Measurements from ENCODE around the gene RABEP1.
"Not testable (repeated sequence)": the region's sequence is repeated elsewhere in the genome, so short reads cannot be mapped to it uniquely, and the experiment has no call there.

The RABEP1 gene

DNA sequence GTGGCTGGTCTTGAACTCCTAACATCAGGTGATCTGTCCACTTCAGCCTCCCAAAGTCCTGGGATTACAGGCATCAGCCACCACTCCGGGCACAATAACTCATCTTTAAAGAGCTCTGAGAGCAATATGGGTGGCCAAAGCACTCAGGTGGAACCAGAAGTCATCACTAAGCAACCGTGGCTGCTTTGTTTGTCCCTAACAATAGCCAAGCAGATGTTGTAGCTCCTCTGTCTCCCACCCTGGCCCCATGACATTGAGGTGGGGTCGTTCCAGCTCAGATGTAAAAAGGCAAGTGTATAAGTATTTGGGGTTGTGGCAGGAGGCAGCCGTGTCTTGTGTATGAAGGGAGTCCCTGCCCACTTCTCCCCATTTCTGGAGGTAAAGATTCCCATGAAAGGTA, 43.8 kb upstream of the RABEP1 start:
- H3K36me3 ChIP-seq (replicated peaks), result no peaks in the 10 kb centered on the region
- no peaks in the 10 kb centered on the region for H3K27me3 ChIP-seq (replicated peaks)
- in situ Hi-C loops (cut with HindIII; ENCODE audit: low pct_ligation_motif_present, low sequenced_read_pairs), result no loop called here
- TF ChIP-seq, protein P1, sequence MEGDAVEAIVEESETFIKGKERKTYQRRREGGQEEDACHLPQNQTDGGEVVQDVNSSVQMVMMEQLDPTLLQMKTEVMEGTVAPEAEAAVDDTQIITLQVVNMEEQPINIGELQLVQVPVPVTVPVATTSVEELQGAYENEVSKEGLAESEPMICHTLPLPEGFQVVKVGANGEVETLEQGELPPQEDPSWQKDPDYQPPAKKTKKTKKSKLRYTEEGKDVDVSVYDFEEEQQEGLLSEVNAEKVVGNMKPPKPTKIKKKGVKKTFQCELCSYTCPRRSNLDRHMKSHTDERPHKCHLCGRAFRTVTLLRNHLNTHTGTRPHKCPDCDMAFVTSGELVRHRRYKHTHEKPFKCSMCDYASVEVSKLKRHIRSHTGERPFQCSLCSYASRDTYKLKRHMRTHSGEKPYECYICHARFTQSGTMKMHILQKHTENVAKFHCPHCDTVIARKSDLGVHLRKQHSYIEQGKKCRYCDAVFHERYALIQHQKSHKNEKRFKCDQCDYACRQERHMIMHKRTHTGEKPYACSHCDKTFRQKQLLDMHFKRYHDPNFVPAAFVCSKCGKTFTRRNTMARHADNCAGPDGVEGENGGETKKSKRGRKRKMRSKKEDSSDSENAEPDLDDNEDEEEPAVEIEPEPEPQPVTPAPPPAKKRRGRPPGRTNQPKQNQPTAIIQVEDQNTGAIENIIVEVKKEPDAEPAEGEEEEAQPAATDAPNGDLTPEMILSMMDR (IDR thresholded peaks at IDR 0.05; ENCODE audit: low read depth, low read length, missing control alignments), result no peak
- no peak overlapping the region for H3K4me3 ChIP-seq (ENCODE audit: low read depth, low read length)
- no peak for DNase-seq
- no peak overlapping the region for H3K27ac ChIP-seq

DNA sequence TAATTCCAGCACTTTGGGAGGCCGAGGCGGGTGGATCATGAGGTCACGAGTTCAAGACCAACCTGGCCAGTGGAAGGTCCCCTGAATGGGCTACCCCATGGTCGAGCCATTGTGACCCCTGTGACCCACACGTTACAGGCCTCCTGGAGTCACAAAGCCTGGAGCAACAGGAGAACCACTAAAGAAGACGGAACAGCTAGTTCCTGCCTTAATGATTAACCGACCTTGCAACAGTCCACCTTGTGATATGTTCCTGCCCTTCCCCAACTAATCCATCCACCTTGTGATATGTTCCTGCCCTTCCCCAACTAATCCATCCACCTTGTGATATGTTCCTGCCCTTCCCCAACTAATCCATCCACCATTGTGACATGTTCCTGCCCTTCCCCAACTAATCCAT, 42.3 kb upstream of the RABEP1 start:
- H3K4me3 ChIP-seq (ENCODE audit: low read depth, low read length); H3K27me3 ChIP-seq (replicated peaks); in situ Hi-C loops (cut with HindIII; ENCODE audit: low pct_ligation_motif_present, low sequenced_read_pairs); DNase-seq; H3K36me3 ChIP-seq (replicated peaks); H3K27ac ChIP-seq: not testable (repeated sequence)

DNA sequence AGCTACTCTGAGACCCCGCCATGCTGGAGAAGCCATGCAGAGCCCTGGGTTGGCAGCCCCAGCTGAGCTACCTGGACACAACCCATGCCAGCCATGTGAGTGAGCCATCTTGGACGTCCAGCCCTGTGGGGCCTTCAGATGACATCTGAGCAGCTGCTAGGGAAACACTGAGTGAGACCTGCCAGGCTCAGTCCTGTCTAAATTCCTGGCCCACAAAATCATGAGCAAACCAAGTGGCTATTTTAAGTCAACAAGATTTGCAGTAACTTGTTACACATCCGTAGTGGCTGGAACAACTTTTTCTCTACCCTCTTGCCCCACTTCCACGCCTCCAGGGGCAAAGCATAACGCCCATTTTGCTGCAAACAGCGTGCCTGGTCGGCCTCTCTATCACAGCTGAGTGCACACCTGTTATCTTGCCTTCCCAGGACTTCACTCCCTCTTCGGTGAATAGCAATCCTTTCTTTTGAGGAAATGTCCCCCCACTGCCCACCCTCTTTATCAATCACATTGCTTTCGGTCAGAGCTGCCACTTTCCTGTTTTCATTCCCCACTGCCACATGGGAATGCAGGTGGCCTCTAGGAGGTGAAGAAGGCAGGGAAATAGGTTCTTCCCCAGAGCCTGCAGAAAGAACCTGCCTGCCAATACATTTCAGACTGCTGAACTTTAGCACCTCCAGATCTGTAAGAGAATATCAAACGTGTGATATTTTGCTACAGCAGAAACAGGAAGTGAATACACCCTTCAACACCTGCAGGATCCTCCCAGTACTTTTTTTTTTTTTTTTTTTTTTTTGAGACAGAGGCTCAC, 40.0 kb upstream of the RABEP1 start:
- in situ Hi-C loops (cut with HindIII; ENCODE audit: low pct_ligation_motif_present, low sequenced_read_pairs), result no loop called here
- no peaks in the 10 kb centered on the region for H3K36me3 ChIP-seq (replicated peaks)
- H3K27me3 ChIP-seq (replicated peaks), result no peaks in the 10 kb centered on the region
- no peak overlapping the region for H3K27ac ChIP-seq
- TF ChIP-seq, protein P1 (IDR thresholded peaks at IDR 0.05; ENCODE audit: low read depth, low read length, missing control alignments), result no peak
- no peak overlapping the region for H3K4me3 ChIP-seq (ENCODE audit: low read depth, low read length)
- no peak for DNase-seq

DNA sequence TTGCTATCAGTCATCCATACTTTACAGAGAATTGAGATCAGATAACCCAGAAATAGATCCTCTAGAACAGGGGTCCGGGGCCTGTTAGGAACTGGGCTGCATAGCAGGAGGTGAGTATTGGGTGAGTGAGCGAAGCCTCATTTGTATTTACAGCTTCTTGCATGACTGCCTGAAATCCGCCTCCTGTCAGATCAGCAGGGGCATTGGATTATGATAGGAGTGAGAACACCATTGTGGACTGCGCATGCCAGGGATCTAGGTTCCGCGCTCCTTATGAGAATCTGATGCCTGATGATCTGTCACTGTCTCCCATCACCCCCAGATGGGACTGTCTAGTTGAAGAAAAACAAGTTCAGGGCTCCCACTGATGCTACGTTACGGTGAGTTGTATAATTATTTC, 34.5 kb upstream of the RABEP1 start:
- in situ Hi-C loops (cut with HindIII; ENCODE audit: low pct_ligation_motif_present, low sequenced_read_pairs), result no loop called here
- DNase-seq, result no peak
- TF ChIP-seq, protein P1 (IDR thresholded peaks at IDR 0.05; ENCODE audit: low read depth, low read length, missing control alignments), result no peak
- Histone ChIP-seq H3K4me3 (ENCODE audit: low read depth, low read length) (no peak overlapping the region), H3K27me3 (replicated peaks) (no peaks in the 10 kb centered on the region), H3K27ac (no peak overlapping the region), H3K36me3 (replicated peaks) (no peaks in the 10 kb centered on the region)

DNA sequence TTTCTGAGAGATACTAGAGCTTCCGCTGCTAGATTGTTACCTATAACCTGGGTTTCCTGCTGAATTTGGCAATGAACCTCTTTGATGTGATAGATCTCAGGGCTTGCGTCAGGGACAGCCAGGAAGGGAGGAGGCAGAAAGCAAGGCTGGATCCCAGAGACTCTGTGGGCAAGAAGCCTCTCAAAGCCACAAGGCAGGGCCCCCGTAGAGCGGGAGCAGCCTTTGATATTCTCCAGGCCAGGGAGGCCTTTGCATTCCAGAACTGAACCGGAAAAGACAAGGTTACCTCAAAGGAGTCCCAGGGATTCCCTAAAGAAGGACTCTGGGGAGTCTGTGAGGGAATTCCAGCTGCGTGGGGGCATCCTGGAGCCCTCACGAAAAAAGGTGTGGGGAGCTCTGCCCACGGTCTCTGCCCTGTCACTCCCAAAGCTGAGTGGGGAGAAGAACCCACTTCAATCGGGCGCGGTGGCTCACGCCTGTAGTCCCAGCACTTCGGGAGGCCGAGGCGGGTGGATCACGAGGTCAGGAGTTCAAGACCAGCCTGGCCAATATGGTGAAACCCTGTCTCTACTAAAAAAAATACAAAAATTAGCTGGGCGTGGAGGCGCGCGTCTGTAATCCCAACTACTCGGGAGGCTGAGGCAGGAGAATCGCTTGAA, 33.1 kb upstream of the RABEP1 start:
- H3K36me3 ChIP-seq (replicated peaks), result no peaks in the 10 kb centered on the region
- no peaks in the 10 kb centered on the region for H3K27me3 ChIP-seq (replicated peaks)
- no peak for DNase-seq
- TF ChIP-seq, protein P1 (IDR thresholded peaks at IDR 0.05; ENCODE audit: low read depth, low read length, missing control alignments), result no peak
- no peak overlapping the region for H3K4me3 ChIP-seq (ENCODE audit: low read depth, low read length)
- H3K27ac ChIP-seq, result no peak overlapping the region
- in situ Hi-C loops (cut with HindIII; ENCODE audit: low pct_ligation_motif_present, low sequenced_read_pairs), result no loop called here

DNA sequence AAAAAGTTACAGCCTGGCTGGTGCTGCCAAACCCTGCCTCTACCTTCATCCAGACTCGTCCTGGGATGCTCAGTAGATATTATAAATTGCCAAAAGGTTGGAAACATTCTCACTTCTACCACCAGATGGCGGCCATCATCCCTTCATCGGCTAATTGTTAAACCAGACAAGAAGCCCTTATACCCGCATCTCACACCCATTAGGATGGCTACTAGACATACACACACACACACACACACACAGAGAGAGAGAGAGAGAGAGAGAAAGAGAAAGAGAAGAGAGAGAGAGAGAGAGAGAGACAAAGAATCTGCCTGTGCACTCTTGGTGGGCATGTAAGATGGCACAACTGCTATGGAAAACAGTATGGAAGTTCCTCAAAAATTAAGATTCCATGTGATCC, 32.5 kb upstream of the RABEP1 start:
- in situ Hi-C loops (cut with HindIII; ENCODE audit: low pct_ligation_motif_present, low sequenced_read_pairs), result no loop called here
- Histone ChIP-seq H3K27ac (no peak overlapping the region), H3K27me3 (replicated peaks) (no peaks in the 10 kb centered on the region), H3K36me3 (replicated peaks) (no peaks in the 10 kb centered on the region), H3K4me3 (ENCODE audit: low read depth, low read length) (no peak overlapping the region)
- TF ChIP-seq, protein P1 (IDR thresholded peaks at IDR 0.05; ENCODE audit: low read depth, low read length, missing control alignments), result peak; percentile 74
- peak; percentile 76 for DNase-seq

Data from brain microvascular endothelial cell (primary cell).